ENCODE data around the gene ADGRL3. TPM values are rescaled to one million over a fixed set of nuclear protein-coding genes. Genes with fewer than 3 reads are reported as not detected.

The ADGRL3 gene
- polyA plus RNA-seq, 3 donors from 2014 or later, result not detected

DNA sequence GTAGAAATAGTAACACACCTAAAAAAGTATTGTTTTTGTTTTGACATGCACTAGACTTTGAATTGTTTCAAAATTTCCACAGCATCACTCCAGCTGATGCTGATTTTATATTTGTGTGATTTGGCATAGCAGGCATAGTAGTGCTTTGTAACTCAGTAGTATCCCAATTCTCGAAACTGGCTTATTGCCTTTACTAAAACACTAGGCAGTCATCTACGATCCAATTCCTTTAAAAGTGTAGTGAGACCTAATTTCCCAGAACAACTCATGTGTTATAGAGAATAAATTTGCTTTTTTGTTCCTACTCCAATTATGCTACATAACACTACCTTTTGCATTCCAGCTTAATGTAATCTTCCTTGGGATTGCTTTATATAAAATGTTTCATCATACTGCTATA lies 797.7 kb downstream of the ADGRL3 start:
- Mint-ChIP-seq H3K9me3 (peaks cover 4 to 30% (median 27%) of the 10 kb centered on the region in 6 donors), H3K27me3 (ENCODE audit: low read depth in 3 of 3) (no peaks in the 10 kb centered on the region)

DNA sequence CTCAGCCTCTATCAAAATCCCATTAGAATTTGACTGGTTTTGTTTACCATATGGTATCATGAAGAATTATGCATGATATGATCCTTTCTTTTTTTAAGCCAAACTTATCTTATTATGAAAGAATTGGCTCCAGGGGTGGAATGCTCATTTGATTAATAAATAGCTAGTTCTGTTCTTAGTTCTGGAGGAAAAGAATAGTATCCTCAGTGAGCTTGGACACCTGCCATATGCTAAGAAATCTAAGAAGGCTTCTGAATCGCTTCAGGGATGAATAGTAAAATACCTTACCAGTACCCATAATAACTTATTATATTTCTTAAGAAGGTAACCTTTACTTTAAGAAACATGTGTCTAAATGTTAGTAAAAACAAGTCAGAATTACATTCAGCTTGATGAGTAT lies 803.6 kb downstream of the ADGRL3 start:
- Mint-ChIP-seq H3K36me3 (no peaks in the 10 kb centered on the region), H3K27ac (no peak overlapping the region), H3K4me1 (no peaks in the 10 kb centered on the region), H3K27me3 (ENCODE audit: low read depth in 3 of 3) (no peaks in the 10 kb centered on the region), H3K4me3 (no peak overlapping the region), H3K9me3 (peaks cover 2 to 23% (median 20%) of the 10 kb centered on the region in 6 donors)
- DNase-seq, result no peak

More for the DNA sequence above, 797.7 kb downstream of the ADGRL3 start:
- Mint-ChIP-seq H3K4me3 (no peak overlapping the region), H3K4me1 (no peaks in the 10 kb centered on the region), H3K36me3 (no peaks in the 10 kb centered on the region), H3K27ac (no peak overlapping the region)
- no peak for DNase-seq

DNA sequence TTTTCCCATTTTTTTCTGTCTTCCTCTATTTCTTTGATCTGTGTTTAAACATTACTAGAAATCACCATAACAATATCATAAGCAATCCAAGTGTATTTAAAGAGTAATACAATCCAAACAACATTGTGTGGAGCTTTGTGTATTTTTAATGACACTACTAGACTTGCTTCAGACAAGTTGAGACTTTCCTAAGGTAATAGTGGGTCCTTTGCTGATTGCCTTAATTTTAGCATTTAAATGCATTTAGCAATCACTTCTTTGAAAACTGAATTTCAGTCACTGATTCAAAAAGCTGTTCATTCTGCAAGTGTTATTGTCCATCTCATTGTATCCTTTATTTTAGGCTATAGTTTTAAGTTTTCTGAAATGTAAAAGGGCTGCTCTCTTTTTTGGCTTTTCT lies 804.8 kb downstream of the ADGRL3 start:
- H3K4me1 Mint-ChIP-seq, result no peaks in the 10 kb centered on the region
- DNase-seq, result no peak
- H3K27ac Mint-ChIP-seq, result no peak overlapping the region
- H3K9me3 Mint-ChIP-seq, result peaks cover 2 to 25% (median 22%) of the 10 kb centered on the region in 6 donors
- no peaks in the 10 kb centered on the region for H3K27me3 Mint-ChIP-seq (ENCODE audit: low read depth in 3 of 3)
- no peak overlapping the region for H3K4me3 Mint-ChIP-seq
- no peaks in the 10 kb centered on the region for H3K36me3 Mint-ChIP-seq

DNA sequence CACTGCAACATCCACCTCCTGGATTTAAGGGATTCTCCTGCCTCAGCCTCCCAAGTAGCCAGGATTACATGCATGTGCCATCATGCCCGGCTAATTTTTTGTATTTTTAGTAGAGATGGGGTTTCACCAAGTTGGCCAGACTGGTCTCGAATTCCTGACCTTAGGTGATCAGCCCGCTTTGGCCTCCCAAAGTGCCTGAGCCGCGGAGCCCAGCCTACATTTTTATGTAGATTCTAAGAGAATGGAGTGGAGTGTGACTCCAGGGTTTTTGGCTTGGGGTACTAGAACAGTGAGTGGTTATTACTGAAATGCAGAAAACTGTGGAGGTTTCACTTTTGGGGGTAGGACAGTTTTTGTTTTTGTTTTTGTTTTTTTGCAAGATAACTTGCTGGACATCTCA lies 806.0 kb downstream of the ADGRL3 start:
- H3K27ac Mint-ChIP-seq, result no peak overlapping the region
- no peak overlapping the region for H3K4me3 Mint-ChIP-seq
- no peak for DNase-seq
- no peaks in the 10 kb centered on the region for H3K36me3 Mint-ChIP-seq
- no peaks in the 10 kb centered on the region for H3K27me3 Mint-ChIP-seq (ENCODE audit: low read depth in 3 of 3)
- peaks cover 2 to 27% (median 19%) of the 10 kb centered on the region in 6 donors for H3K9me3 Mint-ChIP-seq
- H3K4me1 Mint-ChIP-seq, result no peaks in the 10 kb centered on the region

DNA sequence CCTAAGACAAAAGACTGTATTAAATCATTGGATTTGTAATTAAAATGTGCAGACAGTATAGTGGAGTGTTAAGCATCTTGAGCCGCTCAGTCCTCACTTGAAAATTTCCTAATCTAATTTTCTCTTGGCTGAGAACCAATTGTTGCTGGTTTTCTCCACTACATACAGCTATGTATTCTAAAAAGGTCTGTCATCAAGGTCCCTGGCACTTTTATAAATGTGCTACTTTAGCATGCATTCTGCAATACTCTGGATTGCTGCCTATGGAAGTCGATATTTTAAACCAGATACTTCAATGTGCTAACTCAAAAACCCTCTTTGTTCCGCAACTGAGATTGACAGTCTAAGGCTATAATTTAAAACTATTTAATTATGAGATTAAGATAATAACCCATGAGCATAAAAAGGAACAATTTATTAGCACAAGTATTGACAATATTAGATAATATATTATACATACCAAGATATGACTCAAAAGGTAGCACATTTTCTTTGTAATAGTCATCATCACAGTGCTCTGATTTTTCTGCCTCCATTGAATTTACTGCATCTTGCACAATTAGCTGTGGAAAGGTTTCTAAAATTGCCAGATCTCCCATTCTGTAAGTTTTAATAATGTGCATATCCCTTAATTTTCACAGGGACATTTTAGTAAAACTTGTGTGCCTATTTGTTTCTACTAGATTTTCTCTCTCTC lies 815.1 kb downstream of the ADGRL3 start:
- Mint-ChIP-seq H3K36me3 (peaks cover 0 to 7% (median 3%) of the 10 kb centered on the region in 3 donors), H3K27ac (no peak overlapping the region), H3K27me3 (ENCODE audit: low read depth in 3 of 3) (no peaks in the 10 kb centered on the region), H3K4me3 (no peak overlapping the region), H3K9me3 (peaks cover 16 to 51% (median 24%) of the 10 kb centered on the region in 6 donors), H3K4me1 (no peaks in the 10 kb centered on the region)
- DNase-seq, result no peak

DNA sequence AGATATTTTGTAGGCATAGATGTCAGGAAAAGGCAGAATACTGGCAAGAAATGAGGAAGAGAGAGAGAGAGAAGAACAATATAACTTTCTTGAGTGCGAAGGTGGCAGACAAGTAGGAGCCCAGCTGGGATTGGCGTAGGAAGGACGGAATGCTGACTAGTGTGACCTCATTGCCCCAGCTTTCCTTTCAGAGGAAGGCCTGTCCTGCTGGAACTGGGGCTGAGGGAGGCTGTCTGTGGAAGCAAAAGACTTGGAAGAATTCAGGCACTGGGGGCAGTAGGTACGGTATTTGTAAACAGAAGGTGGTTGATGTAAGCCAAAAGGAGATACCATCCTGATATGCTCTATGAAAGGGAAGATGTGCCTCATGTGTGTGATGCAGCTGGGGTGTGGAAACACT lies 818.4 kb downstream of the ADGRL3 start:
- H3K27ac Mint-ChIP-seq, result no peak overlapping the region
- H3K27me3 Mint-ChIP-seq (ENCODE audit: low read depth in 3 of 3), result no peaks in the 10 kb centered on the region
- no peak overlapping the region for H3K4me3 Mint-ChIP-seq
- no peak for DNase-seq
- peaks cover 0 to 3% (median 0%) of the 10 kb centered on the region in 3 donors for H3K36me3 Mint-ChIP-seq
- H3K4me1 Mint-ChIP-seq, result no peaks in the 10 kb centered on the region
- H3K9me3 Mint-ChIP-seq, result peaks cover 14 to 41% (median 21%) of the 10 kb centered on the region in 6 donors

DNA sequence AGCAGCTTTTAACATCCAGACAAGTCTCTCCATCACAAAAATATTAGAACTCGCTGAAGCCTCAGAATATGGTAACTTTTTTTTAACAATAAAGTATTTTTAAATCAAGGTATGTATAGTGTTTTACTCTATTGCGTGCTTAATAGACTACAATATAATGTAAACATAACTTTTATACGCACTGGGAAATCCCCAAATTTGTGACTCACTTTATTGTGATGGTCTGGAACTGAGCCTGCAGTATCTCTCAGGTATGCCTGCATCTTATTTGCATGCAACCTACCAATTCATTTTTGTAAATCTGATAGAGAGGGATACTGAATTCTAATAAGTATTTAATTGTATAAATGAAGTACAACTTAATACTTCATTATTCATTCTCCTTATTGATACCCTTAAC lies 823.5 kb downstream of the ADGRL3 start:
- no peaks in the 10 kb centered on the region for H3K36me3 Mint-ChIP-seq
- no peaks in the 10 kb centered on the region for H3K4me1 Mint-ChIP-seq
- no peak overlapping the region for H3K27ac Mint-ChIP-seq
- no peaks in the 10 kb centered on the region for H3K27me3 Mint-ChIP-seq (ENCODE audit: low read depth in 3 of 3)
- DNase-seq, result no peak
- H3K4me3 Mint-ChIP-seq, result no peak overlapping the region
- H3K9me3 Mint-ChIP-seq, result peaks cover 9 to 23% (median 15%) of the 10 kb centered on the region in 6 donors

DNA sequence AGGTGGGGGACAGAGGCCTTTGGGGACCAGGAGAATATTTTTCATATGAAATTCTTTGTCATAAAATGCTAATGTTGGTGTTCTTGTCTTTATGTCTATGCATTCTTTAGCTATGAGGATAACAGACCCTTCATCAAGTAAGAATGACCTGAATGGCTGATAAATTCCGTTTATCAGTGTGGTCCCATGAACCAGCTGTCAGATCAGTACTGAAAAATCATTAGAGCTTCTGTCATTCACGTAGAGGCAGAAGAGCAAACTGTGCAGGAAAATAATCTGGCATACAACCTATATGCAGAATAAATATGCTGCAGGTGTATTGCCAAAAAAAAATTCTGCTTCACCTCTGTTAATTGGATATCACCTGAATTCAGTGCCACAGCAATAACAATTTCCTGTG lies 828.6 kb downstream of the ADGRL3 start:
- H3K4me3 Mint-ChIP-seq, result no peak overlapping the region
- H3K27me3 Mint-ChIP-seq (ENCODE audit: low read depth in 3 of 3), result no peaks in the 10 kb centered on the region
- no peak overlapping the region for H3K27ac Mint-ChIP-seq
- no peaks in the 10 kb centered on the region for H3K4me1 Mint-ChIP-seq
- peaks cover 5 to 34% (median 16%) of the 10 kb centered on the region in 6 donors for H3K9me3 Mint-ChIP-seq
- no peaks in the 10 kb centered on the region for H3K36me3 Mint-ChIP-seq
- DNase-seq, result no peak

DNA sequence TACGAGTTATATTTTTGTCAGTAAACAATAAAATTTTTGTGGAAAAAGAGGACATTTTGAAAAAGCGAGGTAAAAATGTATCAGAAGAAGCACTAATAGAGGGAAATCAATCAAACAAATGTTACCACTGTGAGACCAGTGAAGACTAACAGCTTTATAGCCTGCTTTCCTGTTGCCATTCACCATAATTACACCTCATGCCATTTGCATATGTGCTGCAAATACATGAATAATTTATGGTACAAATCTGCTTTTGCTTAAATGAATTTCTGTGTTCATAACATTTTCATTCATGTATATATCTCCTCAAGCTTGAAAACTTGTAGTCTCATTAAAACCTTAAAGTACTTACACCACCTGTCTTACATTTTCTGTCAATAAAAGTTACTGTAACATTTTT lies 830.8 kb downstream of the ADGRL3 start:
- Mint-ChIP-seq H3K27me3 (ENCODE audit: low read depth in 3 of 3) (no peaks in the 10 kb centered on the region), H3K9me3 (peaks cover 5 to 42% (median 19%) of the 10 kb centered on the region in 6 donors), H3K4me1 (no peaks in the 10 kb centered on the region), H3K36me3 (no peaks in the 10 kb centered on the region), H3K27ac (no peak overlapping the region), H3K4me3 (no peak overlapping the region)
- no peak for DNase-seq

DNA sequence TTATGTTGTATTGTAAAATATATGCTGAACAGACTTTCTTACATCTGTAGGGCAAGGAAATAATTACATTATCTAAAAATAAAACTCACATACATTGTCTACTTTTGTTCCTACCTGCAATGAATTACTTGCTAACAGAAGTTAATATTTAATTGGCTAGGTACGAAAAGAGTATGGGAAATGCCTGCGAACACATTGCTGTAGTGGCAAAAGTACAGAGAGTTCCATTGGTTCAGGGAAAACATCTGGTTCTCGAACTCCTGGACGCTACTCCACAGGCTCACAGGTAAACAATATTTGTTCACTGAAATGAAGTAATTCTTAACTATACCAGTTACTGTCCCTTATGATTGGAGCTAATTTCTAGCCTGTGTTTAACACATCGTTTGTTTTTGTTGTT lies 837.4 kb downstream of the ADGRL3 start:
- Mint-ChIP-seq H3K27me3 (ENCODE audit: low read depth in 3 of 3) (no peaks in the 10 kb centered on the region), H3K9me3 (peaks cover 13 to 41% (median 19%) of the 10 kb centered on the region in 6 donors), H3K4me1 (no peaks in the 10 kb centered on the region), H3K27ac (no peak overlapping the region), H3K4me3 (no peak overlapping the region), H3K36me3 (no peaks in the 10 kb centered on the region)
- DNase-seq, result no peak

DNA sequence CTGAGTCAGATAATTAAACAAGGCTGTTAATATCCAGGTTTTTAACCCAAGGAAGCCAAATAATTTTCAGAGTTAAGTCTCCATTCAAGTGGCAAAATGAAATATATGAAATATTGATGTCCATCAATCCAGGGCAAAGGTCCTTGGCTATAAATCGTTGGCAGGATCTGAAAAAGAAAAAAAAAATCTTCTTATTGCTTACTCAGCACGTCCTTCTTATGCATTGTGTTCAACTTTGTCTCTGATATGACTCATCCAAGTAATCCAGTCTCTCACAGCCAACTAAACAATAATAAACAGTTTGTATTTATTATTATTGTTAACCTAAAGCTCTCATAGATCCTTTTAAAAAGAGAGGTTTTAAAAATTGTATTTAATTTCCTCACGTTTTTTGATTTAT lies 851.2 kb downstream of the ADGRL3 start:
- Mint-ChIP-seq H3K9me3 (peaks cover 2 to 10% (median 5%) of the 10 kb centered on the region in 6 donors), H3K27ac (no peak overlapping the region), H3K36me3 (no peaks in the 10 kb centered on the region), H3K4me3 (no peak overlapping the region), H3K27me3 (ENCODE audit: low read depth in 3 of 3) (peaks cover 0 to 2% (median 0%) of the 10 kb centered on the region in 3 donors), H3K4me1 (no peaks in the 10 kb centered on the region)
- DNase-seq, result no peak

DNA sequence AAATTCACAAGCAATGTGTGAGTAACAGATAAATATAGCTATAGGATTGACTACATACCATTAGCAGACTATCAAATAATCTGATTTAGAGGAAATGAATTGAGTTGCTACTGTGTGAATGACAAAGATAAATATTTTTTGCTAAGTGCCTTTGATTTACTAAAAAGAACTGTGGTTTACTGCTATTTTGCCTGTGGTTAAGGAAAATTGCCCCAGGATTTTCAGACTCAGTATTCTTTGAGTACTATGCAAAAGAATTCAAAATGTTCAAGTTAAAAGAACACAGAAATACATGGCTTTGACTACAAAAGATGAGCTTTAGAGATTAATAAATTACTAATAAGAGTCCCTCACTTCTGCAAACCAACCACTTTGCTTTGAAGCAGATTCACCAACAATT lies 853.8 kb downstream of the ADGRL3 start:
- Mint-ChIP-seq H3K27me3 (ENCODE audit: low read depth in 3 of 3) (no peaks in the 10 kb centered on the region), H3K27ac (no peak overlapping the region), H3K36me3 (no peaks in the 10 kb centered on the region), H3K4me3 (no peak overlapping the region), H3K4me1 (no peaks in the 10 kb centered on the region), H3K9me3 (peaks cover 4 to 15% (median 10%) of the 10 kb centered on the region in 6 donors)
- no peak for DNase-seq

DNA sequence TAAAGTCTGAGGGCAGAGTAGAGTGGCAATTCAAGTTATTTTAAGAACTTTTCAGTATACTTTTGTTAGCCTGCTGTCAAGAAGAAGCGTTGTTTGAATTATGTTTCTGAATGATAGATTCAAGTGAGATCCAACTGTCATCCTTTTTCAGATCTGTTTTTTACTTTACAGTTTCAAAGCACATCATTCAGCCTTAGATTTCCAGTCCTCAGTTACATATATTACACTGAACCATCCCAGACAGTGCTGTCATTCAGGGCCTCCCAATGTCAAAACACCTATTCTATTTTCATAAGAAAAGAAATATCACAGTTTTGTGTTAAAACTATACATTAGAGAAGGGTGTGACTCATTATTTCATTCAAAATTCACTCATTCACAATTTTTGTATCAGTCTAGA lies 856.9 kb downstream of the ADGRL3 start:
- H3K27me3 Mint-ChIP-seq (ENCODE audit: low read depth in 3 of 3), result no peaks in the 10 kb centered on the region
- H3K9me3 Mint-ChIP-seq, result peaks cover 5 to 25% (median 18%) of the 10 kb centered on the region in 6 donors
- no peak for DNase-seq
- no peaks in the 10 kb centered on the region for H3K4me1 Mint-ChIP-seq
- no peak overlapping the region for H3K4me3 Mint-ChIP-seq
- H3K36me3 Mint-ChIP-seq, result no peaks in the 10 kb centered on the region
- H3K27ac Mint-ChIP-seq, result no peak overlapping the region

DNA sequence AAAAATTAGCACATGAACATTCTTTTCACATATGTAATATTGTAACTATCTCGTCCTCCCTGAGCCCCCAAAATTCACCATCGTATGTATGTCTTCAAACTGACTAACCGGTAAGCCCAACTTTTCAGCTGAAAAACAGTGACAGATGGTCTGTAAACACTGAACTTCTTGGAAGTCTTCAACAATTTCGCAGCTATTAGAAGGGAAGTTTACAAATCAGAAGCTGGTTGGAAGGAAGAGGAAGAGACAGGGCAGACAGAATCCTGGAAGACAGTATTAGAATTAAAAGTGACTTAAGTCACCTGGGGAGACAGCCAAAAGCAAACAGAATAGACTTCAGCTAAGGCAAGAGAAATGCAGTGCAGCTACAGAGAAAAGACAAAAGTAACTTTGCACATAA lies 858.4 kb downstream of the ADGRL3 start:
- no peak overlapping the region for H3K4me3 Mint-ChIP-seq

DNA sequence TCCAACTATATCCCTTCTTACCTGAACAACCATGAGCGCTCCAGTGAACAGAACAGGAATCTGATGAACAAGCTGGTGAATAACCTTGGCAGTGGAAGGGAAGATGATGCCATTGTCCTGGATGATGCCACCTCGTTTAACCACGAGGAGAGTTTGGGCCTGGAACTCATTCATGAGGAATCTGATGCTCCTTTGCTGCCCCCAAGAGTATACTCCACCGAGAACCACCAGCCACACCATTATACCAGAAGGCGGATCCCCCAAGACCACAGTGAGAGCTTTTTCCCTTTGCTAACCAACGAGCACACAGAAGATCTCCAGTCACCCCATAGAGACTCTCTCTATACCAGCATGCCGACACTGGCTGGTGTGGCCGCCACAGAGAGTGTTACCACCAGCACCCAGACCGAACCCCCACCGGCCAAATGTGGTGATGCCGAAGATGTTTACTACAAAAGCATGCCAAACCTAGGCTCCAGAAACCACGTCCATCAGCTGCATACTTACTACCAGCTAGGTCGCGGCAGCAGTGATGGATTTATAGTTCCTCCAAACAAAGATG lies 870.2 kb downstream of the ADGRL3 start:
- Mint-ChIP-seq H3K4me1 (no peaks in the 10 kb centered on the region), H3K9me3 (peaks cover 2 to 37% (median 20%) of the 10 kb centered on the region in 6 donors), H3K27me3 (ENCODE audit: low read depth in 3 of 3) (no peaks in the 10 kb centered on the region), H3K27ac (no peak overlapping the region), H3K4me3 (no peak overlapping the region), H3K36me3 (no peaks in the 10 kb centered on the region)
- no peak for DNase-seq

More for the DNA sequence above, 858.4 kb downstream of the ADGRL3 start:
- DNase-seq, result no peak
- Mint-ChIP-seq H3K27me3 (ENCODE audit: low read depth in 3 of 3) (peaks cover 0 to 2% (median 0%) of the 10 kb centered on the region in 3 donors), H3K27ac (no peak overlapping the region), H3K4me1 (no peaks in the 10 kb centered on the region), H3K9me3 (peaks cover 2 to 39% (median 21%) of the 10 kb centered on the region in 6 donors), H3K36me3 (no peaks in the 10 kb centered on the region)

Data from immature natural killer cell (primary cell).